Thyroid gland (tissue), 4 donors: ENCODE measurements around the gene EGLN3. TPM values are rescaled to one million over a fixed set of nuclear protein-coding genes. Genes with fewer than 3 reads are reported as not detected.

Experiments
- DNase-seq, 2 donors: peaks; one replicate each; pipeline ENCODE4 v3.0.0-alpha.2; 2019
- H3K27ac ChIP-seq, 3 donors: fragments of 200-600 bp; sonication (generic); 1 replicate in 2 of 3; 2 replicates in 1 of 3; pipeline ENCODE4 v1.5.1; 2016 to 2019; ENCODE audit warnings: mild to moderate bottlenecking in 1 of 3, moderate library complexity in 1 of 3
- H3K27me3 ChIP-seq: fragments of 200-600 bp; sonication (generic); one replicate; pipeline ENCODE4 v1.5.1; 2019
- H3K36me3 ChIP-seq, 2 donors: fragments of 200-600 bp; sonication (generic); one replicate each; pipeline ENCODE4 v1.5.1; 2016 to 2019
- H3K4me1 ChIP-seq, 2 donors: fragments of 200-600 bp; sonication (generic); one replicate each; pipeline ENCODE4 v1.5.1; 2017 to 2019
- H3K4me3 ChIP-seq, 3 donors: fragments of 200-600 bp; sonication (generic); replicated peaks in 1 of 3; 1 replicate in 2 of 3; 2 replicates in 1 of 3; pipeline ENCODE4 v1.5.1; 2016; ENCODE audit warnings: mild to moderate bottlenecking in 1 of 3
- H3K9me3 ChIP-seq: fragments of 200-600 bp; sonication (generic); one replicate; pipeline ENCODE4 v1.5.1; 2017
- CTCF ChIP-seq, 6 experiments: fragments of 200-600 bp in 3 of 6; fragments of 450-650 bp in 3 of 6; sonication (generic) in 3 of 6; IDR thresholded peaks; one replicate each; pipeline ENCODE4 v1.5.1; 2016 to 2019; ENCODE audit warnings: antibody characterized with exemption in 6 of 6, mild to moderate bottlenecking in 2 of 6, inconsistent platforms in 1 of 6, moderate library complexity in 1 of 6
- POLR2A ChIP-seq, 2 donors: fragments of 450-650 bp; IDR thresholded peaks; one replicate each; pipeline ENCODE4 v1.6.1; 2017; ENCODE audit warnings: antibody characterized with exemption in 2 of 2, mild to moderate bottlenecking in 2 of 2, moderate library complexity in 1 of 2
- WGBS, 2 donors: methylation state at CpG; one replicate each; pipeline ENCODE4 v1.1.5; 2017; 5-methylcytosine and 5-hydroxymethylcytosine counted together
- intact Hi-C: fragments of 100-400 bp; cut with DNase I; formaldehyde crosslinking; loops from one replicate; pipeline ENCODE4 v1.15.1; 2023
- total RNA-seq, 4 donors: library from RNA; depleted of rRNA; stranded (reverse); fragments of >200 nt; gene quantifications; one replicate each; pipeline ENCODE4 v1.2.3, GENCODE V29; 2016

EGLN3 gene
- total RNA-seq, 4 donors from 2014 or later = 8.8 to 11.5 (median 10.2) TPM

- Histone ChIP-seq H3K4me1 (no peaks in the 10 kb centered on the region), H3K27ac (no peak overlapping the region), H3K9me3 (no peaks in the 10 kb centered on the region), H3K27me3 (no peaks in the 10 kb centered on the region), H3K36me3 (no peaks in the 10 kb centered on the region), H3K4me3 (no peak overlapping the region)
- TF ChIP-seq POLR2A (IDR thresholded peaks at IDR 0.05) = no peak
- no peak for TF ChIP-seq CTCF (IDR thresholded peaks at IDR 0.05)
- WGBS, 2 donors = 97% methylated on average over 2 of the region's 2 CpGs
- no peak for DNase-seq
- intact Hi-C loops = no loop called here
Observed at GRCh38 chr14:33876274-33876673, 74.6 kb downstream of the EGLN3 start.
